Activated CD8-positive, alpha-beta memory T cell treated with anti-CD3 and anti-CD28 coated beads, Interleukin-2, amount 50 U/mL, for 1 hour (primary cell): ENCODE measurements around the gene NEDD4L.
"Not testable (repeated sequence)": the region's sequence is repeated elsewhere in the genome, so short reads cannot be mapped to it uniquely, and the experiment has no call there.

ENCODE experiments used
- DNase-seq: peaks from one replicate; pipeline ENCODE4 v3.0.0-alpha.2; 2020; ENCODE audit errors: extremely low read depth

NEDD4L gene

DNA sequence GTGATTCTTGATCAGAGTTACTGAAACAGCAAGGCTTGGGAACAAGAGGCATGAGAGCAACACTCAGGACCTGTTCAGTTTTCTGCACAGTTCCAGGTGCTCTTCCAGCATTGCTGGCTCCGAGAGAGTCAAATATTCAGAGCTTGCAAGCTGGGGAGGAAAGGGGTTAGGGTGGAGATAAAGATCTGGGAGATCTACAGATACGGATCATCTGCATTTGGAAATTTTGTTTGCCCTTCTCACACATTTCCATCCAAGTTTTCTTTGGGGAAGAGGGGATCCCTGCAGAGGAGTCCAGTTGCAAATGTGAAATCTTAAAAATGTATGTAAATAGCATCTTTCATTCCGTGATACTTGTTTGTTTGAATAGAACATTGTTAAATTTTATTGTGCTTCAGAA is 108.2 kb downstream of the NEDD4L start:
- DNase-seq: no peak

GRCh38 chr18:58152891-58153290 is 108.9 kb downstream of the NEDD4L start:
- no peak for DNase-seq

DNA sequence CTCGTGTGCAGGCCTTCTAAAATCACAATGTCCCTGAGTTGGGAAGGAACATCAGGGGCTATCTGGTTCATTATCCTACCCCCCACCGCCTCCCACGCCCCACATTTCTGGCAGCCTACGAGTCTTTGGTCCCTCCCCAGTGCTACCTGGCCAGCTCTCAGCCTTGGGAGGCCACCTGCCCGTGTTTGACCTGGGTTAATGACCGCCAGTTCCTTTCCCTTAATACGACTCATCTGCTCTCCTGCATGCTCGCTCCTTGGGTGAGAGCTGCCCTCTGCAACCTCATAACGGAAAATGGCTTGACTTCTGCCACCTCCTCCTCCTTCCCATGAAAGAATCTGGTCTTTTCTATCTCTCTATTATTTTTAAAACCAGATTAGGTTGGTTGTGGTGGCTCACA is 112.5 kb downstream of the NEDD4L start:
- no peak for DNase-seq

- DNase-seq: no peak
Measured at GRCh38 chr18:58157237-58157636, 113.2 kb downstream of the NEDD4L start.

DNA sequence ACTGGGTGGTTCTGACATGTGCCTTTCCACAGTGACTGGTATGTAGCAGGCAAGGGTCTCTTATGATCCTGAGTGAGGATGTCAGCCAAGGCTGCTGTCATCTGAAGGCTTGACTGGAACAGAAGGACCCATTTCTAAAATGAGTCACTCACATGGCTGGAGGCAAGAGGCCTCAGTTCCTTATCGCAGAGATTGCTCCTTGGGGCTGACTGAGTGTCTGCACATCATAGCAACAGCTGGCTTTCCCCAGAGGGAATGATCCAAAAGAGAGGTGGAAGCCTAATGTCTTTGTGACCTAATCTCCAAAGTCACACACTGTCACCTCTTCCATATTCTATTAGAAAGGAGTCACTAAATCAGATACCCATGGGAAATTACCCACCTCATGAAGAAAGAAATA is 114.0 kb downstream of the NEDD4L start:
- no peak for DNase-seq

- no peak for DNase-seq
Measured at GRCh38 chr18:58158459-58158858, 114.4 kb downstream of the NEDD4L start.

- DNase-seq: no peak
Measured at GRCh38 chr18:58161659-58162058, 117.6 kb downstream of the NEDD4L start.

GRCh38 chr18:58162127-58162526 is 118.1 kb downstream of the NEDD4L start:
- no peak for DNase-seq

- no peak for DNase-seq
Measured at GRCh38 chr18:58163004-58163590, 119.1 kb downstream of the NEDD4L start.

DNA sequence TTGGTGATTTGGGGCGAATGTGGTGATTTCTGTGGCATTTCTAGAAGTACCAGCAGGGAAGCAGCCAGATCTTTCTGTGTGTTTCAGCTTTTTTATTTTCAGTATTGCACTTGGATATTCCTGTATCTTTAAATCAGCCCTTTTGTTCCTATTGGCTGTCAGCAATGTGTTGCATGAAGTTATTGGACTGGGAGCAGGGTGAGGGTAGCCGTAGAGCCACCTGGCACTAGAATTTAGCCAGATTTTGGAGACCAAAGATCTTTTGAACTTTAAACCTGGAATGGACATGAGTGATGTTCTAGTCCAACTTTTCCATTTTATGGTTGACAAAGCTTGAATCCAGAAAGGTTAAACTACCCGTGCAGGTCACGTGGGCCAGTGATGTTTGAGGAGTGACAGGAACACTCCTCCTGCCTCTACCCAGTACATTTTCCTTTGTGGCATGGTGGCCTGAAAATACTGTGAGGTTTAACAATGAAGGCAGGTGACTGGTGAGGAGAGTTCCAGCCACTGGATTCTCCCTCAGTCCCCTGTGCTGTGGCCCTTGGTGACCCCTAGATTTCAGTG is 122.3 kb downstream of the NEDD4L start:
- DNase-seq: no peak

- no peak for DNase-seq
Measured at GRCh38 chr18:58167073-58167472, 123.0 kb downstream of the NEDD4L start.

GRCh38 chr18:58168221-58168620 is 124.2 kb downstream of the NEDD4L start:
- no peak for DNase-seq

GRCh38 chr18:58168993-58169392 is 125.0 kb downstream of the NEDD4L start:
- DNase-seq: no peak

DNA sequence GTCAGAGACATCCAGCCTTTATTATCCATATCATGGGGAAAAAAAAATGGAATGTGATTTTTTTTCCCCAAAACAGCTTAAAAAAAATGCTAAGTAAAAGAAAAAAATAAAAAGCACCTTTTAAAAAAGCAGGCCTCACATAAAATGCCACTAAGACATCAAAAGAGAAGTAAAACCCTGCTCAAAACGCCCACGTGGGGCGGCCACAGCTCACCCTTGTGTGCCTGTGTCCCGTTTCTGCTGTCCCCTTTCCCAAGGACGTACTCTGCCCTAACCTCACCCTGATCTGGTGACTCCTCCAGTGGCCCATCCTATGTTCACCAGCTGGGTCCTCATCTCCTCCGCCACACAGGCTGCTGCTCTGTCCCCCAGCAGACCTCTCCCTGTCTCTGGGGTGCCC is 125.4 kb downstream of the NEDD4L start:
- no peak for DNase-seq

- DNase-seq: not testable (repeated sequence)
Measured at GRCh38 chr18:58170036-58170435, 126.0 kb downstream of the NEDD4L start.

DNA sequence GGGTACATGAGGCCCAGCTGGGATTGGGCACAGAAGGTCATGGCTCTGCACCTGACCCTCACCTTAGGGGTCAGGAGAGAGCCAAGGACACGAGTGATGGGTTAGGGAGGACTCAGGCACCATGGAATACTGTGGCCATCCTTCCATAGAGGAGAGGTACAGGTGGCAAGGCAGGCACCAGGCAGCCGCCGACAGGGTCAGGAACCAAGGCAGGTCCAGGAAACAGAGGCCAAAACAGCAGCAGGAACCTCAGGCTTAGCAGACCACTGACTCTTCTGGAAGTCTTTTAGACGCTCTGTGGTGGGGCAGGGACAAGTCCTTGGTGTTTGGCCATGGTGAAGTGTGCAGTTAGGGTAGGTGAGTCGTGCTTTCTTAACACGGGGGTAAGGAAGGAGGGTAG is 128.0 kb downstream of the NEDD4L start:
- no peak for DNase-seq

GRCh38 chr18:58174285-58174684 is 130.3 kb downstream of the NEDD4L start:
- DNase-seq: no peak

GRCh38 chr18:58175122-58175785 is 131.2 kb downstream of the NEDD4L start:
- no peak for DNase-seq

GRCh38 chr18:58175786-58176176 is 131.8 kb downstream of the NEDD4L start:
- DNase-seq: no peak

DNA sequence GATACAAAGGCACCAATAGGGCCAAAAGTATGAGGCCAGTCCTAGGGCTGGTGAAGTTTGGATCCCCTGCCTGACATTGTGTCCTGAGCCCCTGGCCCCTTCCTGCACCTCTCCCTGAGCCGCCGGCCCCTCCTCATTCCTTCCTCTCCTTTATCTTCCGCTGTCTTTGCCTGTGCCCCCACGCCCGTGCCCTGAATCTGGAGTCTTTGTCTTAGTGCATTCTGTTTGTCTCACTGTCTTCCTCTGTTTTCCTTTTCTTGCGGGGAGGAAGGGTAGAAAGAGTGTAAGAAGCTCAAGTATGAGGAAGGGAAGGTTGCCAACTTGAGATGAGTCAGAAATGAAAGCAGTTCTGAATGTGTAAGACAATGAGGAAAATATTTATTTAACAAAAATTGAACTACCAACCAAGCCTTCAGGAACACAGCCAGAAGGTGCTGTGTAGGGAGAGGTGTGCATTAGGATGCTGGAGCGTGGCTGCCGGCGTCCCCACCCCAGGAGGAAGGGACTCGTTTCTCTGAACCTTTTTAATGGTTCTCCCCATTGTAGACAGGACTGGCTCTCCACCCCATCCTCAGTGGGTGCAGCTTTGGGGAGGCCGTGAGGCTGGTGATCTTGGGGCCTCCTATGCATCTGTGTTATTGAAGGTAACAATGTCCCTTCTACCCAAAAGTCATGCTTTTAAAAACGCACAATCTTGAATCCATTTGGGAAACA is 133.1 kb downstream of the NEDD4L start:
- no peak for DNase-seq

- no peak for DNase-seq
Measured at GRCh38 chr18:58177896-58178470, 134.0 kb downstream of the NEDD4L start.

DNA sequence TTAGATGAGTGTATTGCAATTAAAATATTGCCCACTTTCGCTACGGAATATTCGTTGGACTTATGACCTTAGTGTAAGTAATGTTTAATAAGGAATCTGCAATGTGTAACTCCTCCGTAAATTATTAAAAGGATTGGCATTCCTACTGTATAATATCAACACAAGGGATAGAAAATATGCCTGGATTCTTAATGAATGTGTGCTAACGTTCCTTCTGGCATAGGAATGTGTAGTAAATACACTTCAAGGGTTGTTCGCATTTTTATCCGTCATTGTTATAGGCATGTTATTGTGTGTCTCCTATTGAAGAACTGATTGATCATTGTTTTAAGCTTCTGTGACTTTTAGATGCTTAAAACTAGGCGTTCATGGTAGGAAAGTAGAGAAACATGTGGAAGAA is 134.5 kb downstream of the NEDD4L start:
- no peak for DNase-seq

DNA sequence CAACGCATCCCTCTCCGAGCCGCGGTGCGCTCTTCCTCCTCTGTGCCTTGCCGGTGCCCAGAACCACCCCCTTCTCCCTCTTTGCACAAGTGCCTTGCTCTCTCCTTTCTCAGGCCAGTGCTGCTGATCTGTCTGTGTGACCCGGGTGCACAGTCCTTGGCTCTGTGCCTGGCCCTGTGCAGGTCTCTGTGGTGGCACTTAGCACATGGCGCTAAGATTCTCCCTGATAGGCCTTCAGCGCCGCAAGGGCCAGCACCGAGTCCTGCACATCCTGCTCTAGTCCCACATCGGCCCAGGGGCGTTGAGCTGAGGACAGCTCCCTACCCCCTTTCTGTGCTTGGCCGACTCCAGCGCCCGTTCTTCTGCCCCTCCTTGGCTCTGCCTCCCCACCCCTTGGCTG is 136.1 kb downstream of the NEDD4L start:
- no peak for DNase-seq
